Gastrocnemius medialis (tissue), 4 donors: Measurements from ENCODE around the gene ALPI.

Experiments used
- POLR2A ChIP-seq, 2 donors: fragments of 450-650 bp; IDR thresholded peaks; one replicate each; pipeline ENCODE4 v1.6.1; 2017; ENCODE audit warnings: antibody characterized with exemption in 2 of 2, mild to moderate bottlenecking in 2 of 2, moderate library complexity in 2 of 2
- TF ChIP-seq, protein P1 (sequence below), 5 experiments: fragments of 450-650 bp in 3 of 5; fragments of 200-600 bp in 2 of 5; sonication (generic) in 2 of 5; IDR thresholded peaks in 4 of 5; conservative IDR thresholded peaks in 1 of 5; 1 replicate in 4 of 5; 2 replicates in 1 of 5; pipeline ENCODE4 v1.5.1; 2016 to 2019; ENCODE audit warnings: antibody characterized with exemption in 5 of 5, mild to moderate bottlenecking in 3 of 5, moderate library complexity in 3 of 5

GRCh38 chr2:232473467-232473890 lies 17.5 kb downstream of the ALPI start:
- no peak for TF ChIP-seq POLR2A (IDR thresholded peaks at IDR 0.05)
- TF ChIP-seq, protein P1, sequence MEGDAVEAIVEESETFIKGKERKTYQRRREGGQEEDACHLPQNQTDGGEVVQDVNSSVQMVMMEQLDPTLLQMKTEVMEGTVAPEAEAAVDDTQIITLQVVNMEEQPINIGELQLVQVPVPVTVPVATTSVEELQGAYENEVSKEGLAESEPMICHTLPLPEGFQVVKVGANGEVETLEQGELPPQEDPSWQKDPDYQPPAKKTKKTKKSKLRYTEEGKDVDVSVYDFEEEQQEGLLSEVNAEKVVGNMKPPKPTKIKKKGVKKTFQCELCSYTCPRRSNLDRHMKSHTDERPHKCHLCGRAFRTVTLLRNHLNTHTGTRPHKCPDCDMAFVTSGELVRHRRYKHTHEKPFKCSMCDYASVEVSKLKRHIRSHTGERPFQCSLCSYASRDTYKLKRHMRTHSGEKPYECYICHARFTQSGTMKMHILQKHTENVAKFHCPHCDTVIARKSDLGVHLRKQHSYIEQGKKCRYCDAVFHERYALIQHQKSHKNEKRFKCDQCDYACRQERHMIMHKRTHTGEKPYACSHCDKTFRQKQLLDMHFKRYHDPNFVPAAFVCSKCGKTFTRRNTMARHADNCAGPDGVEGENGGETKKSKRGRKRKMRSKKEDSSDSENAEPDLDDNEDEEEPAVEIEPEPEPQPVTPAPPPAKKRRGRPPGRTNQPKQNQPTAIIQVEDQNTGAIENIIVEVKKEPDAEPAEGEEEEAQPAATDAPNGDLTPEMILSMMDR (IDR thresholded peaks at IDR 0.05 in 4 of 5, conservative IDR thresholded peaks at IDR 0.05 in 1 of 5): no peak
